ENCODE results near the gene FASTKD3. TPM values are rescaled to one million over a fixed set of nuclear protein-coding genes. Genes with fewer than 3 reads are reported as not detected.

FASTKD3 gene
- total RNA-seq, 1 donor from 2014 or later = 7.4 TPM

GRCh38 chr5:7881091-7881490, 12.3 kb upstream of the FASTKD3 start:
- no peak for TF ChIP-seq CTCF (IDR thresholded peaks at IDR 0.05; ENCODE audit: partially characterized antibody, unreplicated experiment)
- no peak for DNase-seq
- Mint-ChIP-seq H3K9me3 (ENCODE audit: unreplicated experiment) (no peaks in the 10 kb centered on the region), H3K27me3 (ENCODE audit: unreplicated experiment) (no peaks in the 10 kb centered on the region), H3K4me1 (ENCODE audit: low read depth, unreplicated experiment) (peaks cover 15% of the 10 kb centered on the region), H3K4me3 (ENCODE audit: unreplicated experiment) (no peak overlapping the region), H3K36me3 (ENCODE audit: unreplicated experiment) (no peaks in the 10 kb centered on the region), H3K27ac (ENCODE audit: unreplicated experiment) (no peak overlapping the region)

GRCh38 chr5:7878381-7878873, 9.6 kb upstream of the FASTKD3 start:
- no peak overlapping the region for H3K4me3 Mint-ChIP-seq (ENCODE audit: unreplicated experiment)
- H3K27ac Mint-ChIP-seq (ENCODE audit: unreplicated experiment) = no peak overlapping the region

GRCh38 chr5:7877851-7878250, 9.0 kb upstream of the FASTKD3 start:
- Mint-ChIP-seq H3K4me3 (ENCODE audit: unreplicated experiment) (no peak overlapping the region), H3K9me3 (ENCODE audit: unreplicated experiment) (no peaks in the 10 kb centered on the region), H3K27me3 (ENCODE audit: unreplicated experiment) (no peaks in the 10 kb centered on the region), H3K27ac (ENCODE audit: unreplicated experiment) (no peak overlapping the region), H3K4me1 (ENCODE audit: low read depth, unreplicated experiment) (peaks cover 14% of the 10 kb centered on the region), H3K36me3 (ENCODE audit: unreplicated experiment) (no peaks in the 10 kb centered on the region)
- no peak for TF ChIP-seq CTCF (IDR thresholded peaks at IDR 0.05; ENCODE audit: partially characterized antibody, unreplicated experiment)
- no peak for DNase-seq

More at GRCh38 chr5:7878381-7878873, 9.6 kb upstream of the FASTKD3 start:
- Mint-ChIP-seq H3K9me3 (ENCODE audit: unreplicated experiment) (no peaks in the 10 kb centered on the region), H3K36me3 (ENCODE audit: unreplicated experiment) (no peaks in the 10 kb centered on the region), H3K27me3 (ENCODE audit: unreplicated experiment) (no peaks in the 10 kb centered on the region), H3K4me1 (ENCODE audit: low read depth, unreplicated experiment) (peaks cover 13% of the 10 kb centered on the region)
- DNase-seq = no peak
- no peak for TF ChIP-seq CTCF (IDR thresholded peaks at IDR 0.05; ENCODE audit: partially characterized antibody, unreplicated experiment)

- Mint-ChIP-seq H3K27me3 (ENCODE audit: unreplicated experiment) (no peaks in the 10 kb centered on the region), H3K9me3 (ENCODE audit: unreplicated experiment) (no peaks in the 10 kb centered on the region), H3K36me3 (ENCODE audit: unreplicated experiment) (no peaks in the 10 kb centered on the region), H3K4me1 (ENCODE audit: low read depth, unreplicated experiment) (peaks cover 16% of the 10 kb centered on the region), H3K4me3 (ENCODE audit: unreplicated experiment) (no peak overlapping the region), H3K27ac (ENCODE audit: unreplicated experiment) (no peak overlapping the region)
- TF ChIP-seq CTCF (IDR thresholded peaks at IDR 0.05; ENCODE audit: partially characterized antibody, unreplicated experiment) = no peak
- no peak for DNase-seq
These were observed 8.0 kb upstream of the FASTKD3 start for GRCh38 chr5:7876867-7877266.

GRCh38 chr5:7875151-7875550, 6.3 kb upstream of the FASTKD3 start:
- TF ChIP-seq CTCF (IDR thresholded peaks at IDR 0.05; ENCODE audit: partially characterized antibody, unreplicated experiment) = no peak
- no peak overlapping the region for H3K27ac Mint-ChIP-seq (ENCODE audit: unreplicated experiment)
- peaks cover 16% of the 10 kb centered on the region for H3K4me1 Mint-ChIP-seq (ENCODE audit: low read depth, unreplicated experiment)
- H3K36me3 Mint-ChIP-seq (ENCODE audit: unreplicated experiment) = no peaks in the 10 kb centered on the region
- no peaks in the 10 kb centered on the region for H3K27me3 Mint-ChIP-seq (ENCODE audit: unreplicated experiment)
- no peaks in the 10 kb centered on the region for H3K9me3 Mint-ChIP-seq (ENCODE audit: unreplicated experiment)
- DNase-seq = no peak
- H3K4me3 Mint-ChIP-seq (ENCODE audit: unreplicated experiment) = no peak overlapping the region
